Loucy (cell line): ENCODE results near the gene CERK.
"Not testable (repeated sequence)": the region's sequence is repeated elsewhere in the genome, so short reads cannot be mapped to it uniquely, and the experiment has no call there.

Experiments
- H2AFZ ChIP-seq: fragments of 200-600 bp; sonication (generic); 2 replicates; pipeline ENCODE4 v1.6.0; 2016; ENCODE audit warnings: antibody characterized with exemption, mild to moderate bottlenecking, low read length, moderate library complexity
- H3F3A ChIP-seq: fragments of 200-600 bp; 2 replicates; pipeline ENCODE4 v1.6.0; 2016; ENCODE audit warnings: antibody characterized with exemption, low read depth, mild to moderate bottlenecking
- H3K27me3 ChIP-seq: fragments of 200-600 bp; sonication (generic); 2 replicates; pipeline ENCODE4 v1.6.1; 2014; ENCODE audit warnings: low read length, mild to moderate bottlenecking; ENCODE audit not compliant: insufficient read depth, poor library complexity, severe bottlenecking
- H3K36me3 ChIP-seq: fragments of 200-600 bp; sonication (generic); 2 replicates; pipeline ENCODE4 v1.6.1; 2016; ENCODE audit warnings: low read length; ENCODE audit not compliant: insufficient read depth
- H3K4me1 ChIP-seq: fragments of 200-600 bp; sonication (generic); 2 replicates; pipeline ENCODE4 v1.5.1; 2014; ENCODE audit warnings: low read length, mild to moderate bottlenecking; ENCODE audit not compliant: insufficient read depth, poor library complexity, severe bottlenecking
- H3K4me2 ChIP-seq: fragments of 200-600 bp; sonication (generic); 2 replicates; pipeline ENCODE4 v1.6.0; 2014; ENCODE audit warnings: antibody characterized with exemption, low read length, low read depth, mild to moderate bottlenecking; ENCODE audit not compliant: poor library complexity, severe bottlenecking
- H3K4me3 ChIP-seq: fragments of 200-600 bp; sonication (generic); 2 replicates; pipeline ENCODE4 v1.5.1; 2014; ENCODE audit warnings: low read length, mild to moderate bottlenecking, mixed read lengths; ENCODE audit not compliant: poor library complexity, severe bottlenecking
- H3K79me2 ChIP-seq: fragments of 200-600 bp; sonication (generic); 2 replicates; pipeline ENCODE4 v1.6.1; 2014; ENCODE audit warnings: low read length; ENCODE audit not compliant: insufficient read depth
- H3K9ac ChIP-seq: fragments of 200-600 bp; sonication (generic); 2 replicates; pipeline ENCODE4 v1.6.0; 2014; ENCODE audit warnings: mild to moderate bottlenecking, low read depth, low read length, moderate library complexity; ENCODE audit not compliant: poor library complexity, severe bottlenecking
- H3K9me2 ChIP-seq: fragments of 200-600 bp; sonication (generic); replicated peaks from 2 replicates; pipeline ENCODE4 v1.6.1; 2016; ENCODE audit warnings: low read depth, low read length, mixed read lengths
- H3K9me3 ChIP-seq: fragments of 200-600 bp; sonication (generic); 2 replicates; pipeline ENCODE4 v1.6.1; 2014; ENCODE audit warnings: mild to moderate bottlenecking, antibody characterized with exemption, low read length, low read depth; ENCODE audit not compliant: insufficient read depth
- H4K20me1 ChIP-seq: fragments of 200-600 bp; sonication (generic); 2 replicates; pipeline ENCODE4 v1.6.0; 2014; ENCODE audit warnings: antibody characterized with exemption, low read length, mild to moderate bottlenecking; ENCODE audit not compliant: insufficient read depth, poor library complexity, severe bottlenecking
- CTCF ChIP-seq: fragments of 200-600 bp; sonication (generic); conservative IDR thresholded peaks from 2 replicates; pipeline ENCODE4 v1.5.1; 2014; ENCODE audit warnings: mild to moderate bottlenecking, antibody characterized with exemption, low read length
- EZH2phosphoT487 ChIP-seq: fragments of 200-600 bp; IDR thresholded peaks from 2 replicates; pipeline ENCODE4 v1.6.1; 2018; ENCODE audit warnings: antibody characterized with exemption, mild to moderate bottlenecking, moderate library complexity, borderline replicate concordance

CERK gene

GRCh38 chr22:46646531-46647215 is 91.4 kb downstream of the CERK start:
- no peak overlapping the region for H2AFZ ChIP-seq
- H3K4me1 ChIP-seq = no peaks in the 10 kb centered on the region
- H3K79me2 ChIP-seq = no peaks in the 10 kb centered on the region; the same call in 1 of the 2 replicates
- H3K4me2 ChIP-seq = no peak overlapping the region
- no peaks in the 10 kb centered on the region for H3K9me3 ChIP-seq
- H3K4me3 ChIP-seq = no peak overlapping the region
- TF ChIP-seq EZH2phosphoT487 = no peak
- no peak overlapping the region for H3K9ac ChIP-seq
- no peaks in the 10 kb centered on the region; the same call in 1 of the 2 replicates for H3K36me3 ChIP-seq
- H3K9me2 ChIP-seq = no peaks in the 10 kb centered on the region
- H3K27me3 ChIP-seq = no peaks in the 10 kb centered on the region
- H3F3A ChIP-seq = no peaks in the 10 kb centered on the region
- H4K20me1 ChIP-seq = no peaks in the 10 kb centered on the region

- not testable (repeated sequence) for H3K9me2 ChIP-seq, H3K9me3 ChIP-seq, H4K20me1 ChIP-seq, H3K79me2 ChIP-seq, H3F3A ChIP-seq, H3K27me3 ChIP-seq, H3K36me3 ChIP-seq, H3K4me1 ChIP-seq, H2AFZ ChIP-seq, H3K4me2 ChIP-seq, H3K9ac ChIP-seq, H3K4me3 ChIP-seq
These were observed 95.1 kb downstream of the CERK start for GRCh38 chr22:46642840-46643480.

- H3K9me3 ChIP-seq = no peaks in the 10 kb centered on the region
- peaks cover 4% of the 10 kb centered on the region; the same call in 1 of the 2 replicates for H3K36me3 ChIP-seq
- H3K4me3 ChIP-seq = no peak overlapping the region
- H4K20me1 ChIP-seq = no peaks in the 10 kb centered on the region
- TF ChIP-seq EZH2phosphoT487 = no peak
- no peak for TF ChIP-seq CTCF
- no peak overlapping the region for H3K9ac ChIP-seq
- H3K27me3 ChIP-seq = no peaks in the 10 kb centered on the region
- no peaks in the 10 kb centered on the region for H3K9me2 ChIP-seq
- H3K4me1 ChIP-seq = no peaks in the 10 kb centered on the region
- H3F3A ChIP-seq = no peaks in the 10 kb centered on the region
- H3K79me2 ChIP-seq = no peaks in the 10 kb centered on the region; the same call in 1 of the 2 replicates
- no peak overlapping the region for H3K4me2 ChIP-seq
- H2AFZ ChIP-seq = no peak overlapping the region
These were observed 96.2 kb downstream of the CERK start for GRCh38 chr22:46641811-46642266.

- no peaks in the 10 kb centered on the region for H3F3A ChIP-seq
- no peak overlapping the region for H2AFZ ChIP-seq
- H3K79me2 ChIP-seq = no peaks in the 10 kb centered on the region; the same call in 1 of the 2 replicates
- no peaks in the 10 kb centered on the region for H4K20me1 ChIP-seq
- H3K4me1 ChIP-seq = no peaks in the 10 kb centered on the region
- TF ChIP-seq CTCF = no peak
- TF ChIP-seq EZH2phosphoT487 = no peak
- no peaks in the 10 kb centered on the region for H3K27me3 ChIP-seq
- H3K4me3 ChIP-seq = no peak overlapping the region
- no peak overlapping the region for H3K9ac ChIP-seq
- peaks cover 4% of the 10 kb centered on the region; the same call in 1 of the 2 replicates for H3K36me3 ChIP-seq
- no peaks in the 10 kb centered on the region for H3K9me2 ChIP-seq
- H3K9me3 ChIP-seq = no peaks in the 10 kb centered on the region
- no peak overlapping the region for H3K4me2 ChIP-seq
These were observed 97.6 kb downstream of the CERK start for GRCh38 chr22:46640293-46641055.
